HEK293 (cell line): ENCODE measurements around the gene DENND4B.

Experiments
- CTCF ChIA-PET: fragments of 350-600 bp; formaldehyde crosslinking; extraction: SDS; loops from one replicate; lab custom pipeline; 2021; ENCODE audit warnings: antibody characterized with exemption; lab: Yijun Ruan, JAX
- POLR2A ChIA-PET: fragments of 300-600 bp; formaldehyde crosslinking; extraction: SDS; loops from one replicate; lab custom pipeline; 2020; ENCODE audit warnings: antibody characterized with exemption, inconsistent platforms; lab: Yijun Ruan, JAX
- H3K27ac ChIP-seq: fragments of 200-500 bp; sonication (Bioruptor generic); 2 replicates; pipeline ENCODE4 v1.5.1; 2014; ENCODE audit warnings: low read depth, low read length, control low read depth, inconsistent platforms; ENCODE audit errors: extremely low read depth
- H3K36me3 ChIP-seq, 2 experiments: fragments of 200-500 bp in 1 of 2; sonication (Bioruptor generic) in 1 of 2; 1 replicate in 1 of 2; 2 replicates in 1 of 2; pipeline ENCODE4 v1.5.1; 2014 to 2017; ENCODE audit warnings: inconsistent platforms in 2 of 2, low read length in 2 of 2; ENCODE audit not compliant: control insufficient read depth in 2 of 2, insufficient read depth in 1 of 2
- H3K4me1 ChIP-seq: fragments of 200-500 bp; sonication (Bioruptor generic); 2 replicates; pipeline ENCODE4 v1.5.1; 2014; ENCODE audit warnings: mild to moderate bottlenecking, low read length, inconsistent platforms; ENCODE audit not compliant: control insufficient read depth, insufficient read depth
- H3K4me3 ChIP-seq: 2 replicates; pipeline ENCODE4 v1.5.1; 2011; ENCODE audit warnings: low read depth, mild to moderate bottlenecking, control low read depth, low read length, moderate library complexity
- H3K9me3 ChIP-seq: fragments of 200-500 bp; sonication (Bioruptor generic); 2 replicates; pipeline ENCODE4 v1.5.1; 2014; ENCODE audit warnings: low read depth, low read length, inconsistent platforms; ENCODE audit not compliant: control insufficient read depth, insufficient read depth
- BCL11A ChIP-seq: fragments of 450-650 bp; formaldehyde crosslinking; IDR thresholded peaks from 2 replicates; pipeline ENCODE4 v1.5.1; 2016; ENCODE audit warnings: low read depth, missing biosample characterization, missing genetic modification characterization
- BCL11B ChIP-seq: fragments of 450-650 bp; formaldehyde crosslinking; IDR thresholded peaks from 2 replicates; pipeline ENCODE4 v1.5.1; 2016; ENCODE audit warnings: low read depth, missing biosample characterization, missing genetic modification characterization
- SALL2 ChIP-seq: fragments of 450-650 bp; formaldehyde crosslinking; IDR thresholded peaks from 2 replicates; pipeline ENCODE4 v1.5.0; 2017; ENCODE audit warnings: missing biosample characterization, mild to moderate bottlenecking, missing genetic modification characterization, borderline replicate concordance
- ZBTB1 ChIP-seq: fragments of 450-650 bp; formaldehyde crosslinking; IDR thresholded peaks from 2 replicates; pipeline ENCODE4 v1.5.1; 2016; ENCODE audit warnings: missing biosample characterization, missing genetic modification characterization
- ZBTB7A ChIP-seq: fragments of 450-650 bp; formaldehyde crosslinking; IDR thresholded peaks from 2 replicates; pipeline ENCODE4 v1.5.1; 2016; ENCODE audit warnings: low read depth, missing biosample characterization, missing genetic modification characterization
- ZBTB8A ChIP-seq: fragments of 450-650 bp; formaldehyde crosslinking; IDR thresholded peaks from 2 replicates; pipeline ENCODE4 v1.5.1; 2016; ENCODE audit warnings: missing biosample characterization, missing genetic modification characterization
- ZNF140 ChIP-seq: fragments of 450-650 bp; formaldehyde crosslinking; IDR thresholded peaks from 2 replicates; pipeline ENCODE4 v1.5.1; 2016; ENCODE audit warnings: missing biosample characterization, missing genetic modification characterization
- ZNF184 ChIP-seq: fragments of 450-650 bp; IDR thresholded peaks from 2 replicates; pipeline ENCODE4 v1.5.1; 2018; ENCODE audit warnings: missing biosample characterization, mild to moderate bottlenecking, missing genetic modification characterization
- ZNF202 ChIP-seq: fragments of 450-650 bp; formaldehyde crosslinking; IDR thresholded peaks from 2 replicates; pipeline ENCODE4 v1.5.1; 2016; ENCODE audit warnings: missing biosample characterization, missing genetic modification characterization, borderline replicate concordance
- ZNF223 ChIP-seq: fragments of 450-650 bp; formaldehyde crosslinking; IDR thresholded peaks from 2 replicates; pipeline ENCODE4 v1.5.1; 2016; ENCODE audit warnings: missing biosample characterization, missing genetic modification characterization
- ZNF341 ChIP-seq: fragments of 450-650 bp; formaldehyde crosslinking; IDR thresholded peaks from 2 replicates; pipeline ENCODE4; 2016; ENCODE audit warnings: low read depth, missing biosample characterization, missing genetic modification characterization
- ZNF37A ChIP-seq: fragments of 450-650 bp; IDR thresholded peaks from 2 replicates; pipeline ENCODE4 v1.5.1; 2018; ENCODE audit warnings: missing biosample characterization, missing genetic modification characterization
- ZNF510 ChIP-seq: fragments of 450-650 bp; formaldehyde crosslinking; IDR thresholded peaks from 2 replicates; pipeline ENCODE4 v1.5.1; 2018; ENCODE audit warnings: mild to moderate bottlenecking, missing genetic modification characterization, missing biosample characterization; ENCODE audit not compliant: insufficient replicate concordance
- ZNF621 ChIP-seq: fragments of 450-650 bp; formaldehyde crosslinking; IDR thresholded peaks from 2 replicates; pipeline ENCODE4 v1.5.1; 2017; ENCODE audit warnings: missing biosample characterization, missing genetic modification characterization
- ZNF76 ChIP-seq: fragments of 450-650 bp; formaldehyde crosslinking; IDR thresholded peaks from 2 replicates; pipeline ENCODE4; 2016; ENCODE audit warnings: low read depth, missing biosample characterization, missing genetic modification characterization, borderline replicate concordance
- ZNF768 ChIP-seq: fragments of 450-650 bp; formaldehyde crosslinking; IDR thresholded peaks from 2 replicates; pipeline ENCODE4 v1.5.1; 2018; ENCODE audit warnings: missing biosample characterization, mild to moderate bottlenecking, missing genetic modification characterization
- ZSCAN30 ChIP-seq: fragments of 450-650 bp; IDR thresholded peaks from 2 replicates; pipeline ENCODE4 v1.5.1; 2018; ENCODE audit warnings: missing biosample characterization, mild to moderate bottlenecking, missing genetic modification characterization, moderate library complexity
- TF ChIP-seq, protein P1 (sequence below): fragments of 450-650 bp; formaldehyde crosslinking; IDR thresholded peaks from 2 replicates; pipeline ENCODE4 v1.5.1; 2017; ENCODE audit warnings: missing biosample characterization, missing genetic modification characterization
- TF ChIP-seq, protein P2 (sequence below): fragments of 450-650 bp; formaldehyde crosslinking; IDR thresholded peaks from 2 replicates; pipeline ENCODE4 v1.5.1; 2016; ENCODE audit warnings: missing biosample characterization, missing genetic modification characterization, borderline replicate concordance
- TF ChIP-seq, protein P3 (sequence below): fragments of 450-650 bp; formaldehyde crosslinking; IDR thresholded peaks from 2 replicates; pipeline ENCODE4 v1.5.1; 2017; ENCODE audit warnings: missing biosample characterization, mild to moderate bottlenecking, missing genetic modification characterization, moderate library complexity
- TF ChIP-seq, protein P4 (sequence below): fragments of 450-650 bp; formaldehyde crosslinking; IDR thresholded peaks from 2 replicates; pipeline ENCODE4 v1.5.1; 2016; ENCODE audit warnings: missing biosample characterization, missing genetic modification characterization
- TF ChIP-seq, protein P5 (sequence below): fragments of 450-650 bp; formaldehyde crosslinking; IDR thresholded peaks from 2 replicates; pipeline ENCODE4 v1.5.1; 2016; ENCODE audit warnings: missing biosample characterization, missing genetic modification characterization
- TF ChIP-seq, protein P6 (sequence below): fragments of 450-650 bp; formaldehyde crosslinking; IDR thresholded peaks from 2 replicates; pipeline ENCODE4 v1.5.1; 2016; ENCODE audit warnings: missing biosample characterization, missing genetic modification characterization
- TF ChIP-seq, protein P7 (sequence below): fragments of 450-650 bp; formaldehyde crosslinking; IDR thresholded peaks from 2 replicates; pipeline ENCODE4 v1.5.1; 2017; ENCODE audit warnings: missing biosample characterization, missing genetic modification characterization

DENND4B gene

DNA sequence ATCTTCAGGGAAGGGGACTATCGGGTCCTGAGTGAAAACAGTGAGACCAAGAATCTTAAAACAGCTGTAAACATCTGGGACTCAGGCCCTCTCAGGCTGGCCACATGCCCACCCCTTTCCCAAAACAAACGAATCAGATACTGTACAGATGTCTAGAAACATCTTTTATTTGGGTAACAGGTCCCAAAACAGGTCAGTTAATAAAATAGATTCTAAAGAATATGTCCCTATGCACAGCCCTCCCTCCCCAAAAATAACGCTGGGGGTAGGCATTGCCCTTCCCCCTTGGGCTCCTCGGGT, 12.4 kb upstream of the DENND4B start (continued):
- TF ChIP-seq, protein P1, sequence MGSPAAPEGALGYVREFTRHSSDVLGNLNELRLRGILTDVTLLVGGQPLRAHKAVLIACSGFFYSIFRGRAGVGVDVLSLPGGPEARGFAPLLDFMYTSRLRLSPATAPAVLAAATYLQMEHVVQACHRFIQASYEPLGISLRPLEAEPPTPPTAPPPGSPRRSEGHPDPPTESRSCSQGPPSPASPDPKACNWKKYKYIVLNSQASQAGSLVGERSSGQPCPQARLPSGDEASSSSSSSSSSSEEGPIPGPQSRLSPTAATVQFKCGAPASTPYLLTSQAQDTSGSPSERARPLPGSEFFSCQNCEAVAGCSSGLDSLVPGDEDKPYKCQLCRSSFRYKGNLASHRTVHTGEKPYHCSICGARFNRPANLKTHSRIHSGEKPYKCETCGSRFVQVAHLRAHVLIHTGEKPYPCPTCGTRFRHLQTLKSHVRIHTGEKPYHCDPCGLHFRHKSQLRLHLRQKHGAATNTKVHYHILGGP (tag by site-specific recombination), result no peak
- TF ChIP-seq, protein P2, sequence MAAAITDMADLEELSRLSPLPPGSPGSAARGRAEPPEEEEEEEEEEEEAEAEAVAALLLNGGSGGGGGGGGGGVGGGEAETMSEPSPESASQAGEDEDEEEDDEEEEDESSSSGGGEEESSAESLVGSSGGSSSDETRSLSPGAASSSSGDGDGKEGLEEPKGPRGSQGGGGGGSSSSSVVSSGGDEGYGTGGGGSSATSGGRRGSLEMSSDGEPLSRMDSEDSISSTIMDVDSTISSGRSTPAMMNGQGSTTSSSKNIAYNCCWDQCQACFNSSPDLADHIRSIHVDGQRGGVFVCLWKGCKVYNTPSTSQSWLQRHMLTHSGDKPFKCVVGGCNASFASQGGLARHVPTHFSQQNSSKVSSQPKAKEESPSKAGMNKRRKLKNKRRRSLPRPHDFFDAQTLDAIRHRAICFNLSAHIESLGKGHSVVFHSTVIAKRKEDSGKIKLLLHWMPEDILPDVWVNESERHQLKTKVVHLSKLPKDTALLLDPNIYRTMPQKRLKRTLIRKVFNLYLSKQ (tag by site-specific recombination), result no peak
- TF ChIP-seq, protein P3, sequence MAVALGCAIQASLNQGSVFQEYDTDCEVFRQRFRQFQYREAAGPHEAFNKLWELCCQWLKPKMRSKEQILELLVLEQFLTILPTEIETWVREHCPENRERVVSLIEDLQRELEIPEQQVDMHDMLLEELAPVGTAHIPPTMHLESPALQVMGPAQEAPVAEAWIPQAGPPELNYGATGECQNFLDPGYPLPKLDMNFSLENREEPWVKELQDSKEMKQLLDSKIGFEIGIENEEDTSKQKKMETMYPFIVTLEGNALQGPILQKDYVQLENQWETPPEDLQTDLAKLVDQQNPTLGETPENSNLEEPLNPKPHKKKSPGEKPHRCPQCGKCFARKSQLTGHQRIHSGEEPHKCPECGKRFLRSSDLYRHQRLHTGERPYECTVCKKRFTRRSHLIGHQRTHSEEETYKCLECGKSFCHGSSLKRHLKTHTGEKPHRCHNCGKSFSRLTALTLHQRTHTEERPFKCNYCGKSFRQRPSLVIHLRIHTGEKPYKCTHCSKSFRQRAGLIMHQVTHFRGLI (tag by site-specific recombination), result no peak
- TF ChIP-seq ZNF510 (no peak), ZBTB1 (tag by site-specific recombination) (no peak), SALL2 (tag by site-specific recombination) (no peak), ZNF621 (no peak), ZNF341 (tag by site-specific recombination) (no peak)
- TF ChIP-seq, all 188 proteins: peak for 0

DNA sequence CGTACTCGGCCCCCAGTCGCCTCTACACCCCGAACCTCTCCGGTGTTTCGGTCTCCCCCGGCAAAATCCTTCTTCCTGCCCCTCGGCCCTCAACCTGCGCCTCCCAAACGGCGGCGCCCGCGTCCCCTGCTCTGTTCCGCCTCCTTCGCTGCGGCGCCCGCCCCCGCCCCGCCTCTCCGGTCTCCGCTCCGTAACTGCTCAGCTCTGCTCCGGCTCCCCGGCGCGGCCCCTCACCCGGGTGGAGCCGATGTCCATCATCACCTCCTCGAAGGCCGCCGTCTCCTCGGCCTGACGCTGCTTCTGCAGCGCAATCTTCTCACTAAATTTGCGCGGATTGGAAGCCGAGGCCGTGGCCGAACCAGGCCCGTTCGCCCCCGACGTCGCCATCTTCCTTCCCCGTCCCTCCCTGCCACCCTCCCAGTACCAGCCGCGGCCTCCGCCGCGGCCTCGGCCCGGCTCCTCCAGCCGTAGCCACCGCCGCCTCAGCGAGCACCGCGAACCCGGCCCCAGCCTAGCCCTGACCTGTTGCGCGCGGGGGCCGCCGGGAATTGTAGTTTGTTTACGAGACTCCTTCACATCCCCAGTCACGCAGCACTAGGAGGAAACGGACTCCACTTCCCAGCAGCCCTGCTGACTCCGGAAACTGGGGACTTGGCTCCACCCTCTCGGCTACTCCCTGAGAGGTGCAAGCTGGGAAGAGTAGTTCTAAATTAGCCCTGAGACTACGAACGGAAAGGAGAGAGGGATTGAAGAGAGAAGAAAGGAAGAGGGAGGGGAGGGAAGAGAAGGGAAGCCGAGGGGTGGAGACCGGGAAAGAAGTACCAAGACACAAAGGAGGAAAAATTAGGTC, 11.8 kb upstream of the DENND4B start, which contains the start of gene CRTC2:
Gene CRTC2 (minus strand): TSS at position 502 of the 850 bp plus-strand sequence. CDS start 115 bp downstream, at position 387.
- peaks cover 13% of the 10 kb centered on the region; the same call in 1 of the 2 replicates for H3K4me1 ChIP-seq
- peak within 1 kb of the TSS; percentile 89 for H3K4me3 ChIP-seq
- H3K36me3 ChIP-seq, result peaks cover 0 to 54% of the 10 kb centered on the region in 2 experiments; a peak in 2 of 3 replicates
- CTCF ChIA-PET, result interaction anchor here (0.6 to 1.3 kb wide), 5 partner anchors 11 to 1938 kb away, joined by 3 to 4 read pairs (median 3); partner anchors contain the start of genes DENND4B and RAB13
- no peaks in the 10 kb centered on the region for H3K9me3 ChIP-seq
- H3K27ac ChIP-seq, result peak within 1 kb of the TSS; percentile 90
- POLR2A ChIA-PET, result interaction anchor here (0.6 to 2.0 kb wide), 13 partner anchors 9 to 367 kb away, joined by 3 to 32 read pairs (median 5); partner anchors contain the start of genes ATP8B2, CREB3L4, DENND4B and JTB
- TF ChIP-seq, protein P4, sequence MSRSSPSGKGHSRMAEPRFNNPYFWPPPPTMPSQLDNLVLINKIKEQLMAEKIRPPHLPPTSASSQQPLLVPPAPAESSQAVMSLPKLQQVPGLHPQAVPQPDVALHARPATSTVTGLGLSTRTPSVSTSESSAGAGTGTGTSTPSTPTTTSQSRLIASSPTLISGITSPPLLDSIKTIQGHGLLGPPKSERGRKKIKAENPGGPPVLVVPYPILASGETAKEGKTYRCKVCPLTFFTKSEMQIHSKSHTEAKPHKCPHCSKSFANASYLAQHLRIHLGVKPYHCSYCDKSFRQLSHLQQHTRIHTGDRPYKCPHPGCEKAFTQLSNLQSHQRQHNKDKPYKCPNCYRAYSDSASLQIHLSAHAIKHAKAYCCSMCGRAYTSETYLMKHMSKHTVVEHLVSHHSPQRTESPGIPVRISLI, result no peak
- TF ChIP-seq ZSCAN30, result peak; percentile 90
- no peak for TF ChIP-seq ZNF140
- TF ChIP-seq ZNF76 (tag by site-specific recombination), result peak; percentile 100
- no peak for TF ChIP-seq ZNF768 (tag by site-specific recombination)
- TF ChIP-seq BCL11B (tag by site-specific recombination), result no peak
- peak; percentile 36; the same call in 1 of the 2 replicates for TF ChIP-seq ZBTB8A (tag by site-specific recombination)
- 0 out of 2 replicates have a peak, but pooled peaks have one; percentile 11 for TF ChIP-seq ZNF223 (tag by site-specific recombination)
- TF ChIP-seq BCL11A, result no peak
- TF ChIP-seq, protein P5, sequence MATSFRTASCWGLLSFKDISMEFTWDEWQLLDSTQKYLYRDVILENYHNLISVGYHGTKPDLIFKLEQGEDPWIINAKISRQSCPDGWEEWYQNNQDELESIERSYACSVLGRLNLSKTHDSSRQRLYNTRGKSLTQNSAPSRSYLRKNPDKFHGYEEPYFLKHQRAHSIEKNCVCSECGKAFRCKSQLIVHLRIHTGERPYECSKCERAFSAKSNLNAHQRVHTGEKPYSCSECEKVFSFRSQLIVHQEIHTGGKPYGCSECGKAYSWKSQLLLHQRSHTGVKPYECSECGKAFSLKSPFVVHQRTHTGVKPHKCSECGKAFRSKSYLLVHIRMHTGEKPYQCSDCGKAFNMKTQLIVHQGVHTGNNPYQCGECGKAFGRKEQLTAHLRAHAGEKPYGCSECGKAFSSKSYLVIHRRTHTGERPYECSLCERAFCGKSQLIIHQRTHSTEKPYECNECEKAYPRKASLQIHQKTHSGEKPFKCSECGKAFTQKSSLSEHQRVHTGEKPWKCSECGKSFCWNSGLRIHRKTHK (tag by site-specific recombination), result no peak
- TF ChIP-seq ZNF37A (tag by site-specific recombination), result no peak
- TF ChIP-seq, protein P6, sequence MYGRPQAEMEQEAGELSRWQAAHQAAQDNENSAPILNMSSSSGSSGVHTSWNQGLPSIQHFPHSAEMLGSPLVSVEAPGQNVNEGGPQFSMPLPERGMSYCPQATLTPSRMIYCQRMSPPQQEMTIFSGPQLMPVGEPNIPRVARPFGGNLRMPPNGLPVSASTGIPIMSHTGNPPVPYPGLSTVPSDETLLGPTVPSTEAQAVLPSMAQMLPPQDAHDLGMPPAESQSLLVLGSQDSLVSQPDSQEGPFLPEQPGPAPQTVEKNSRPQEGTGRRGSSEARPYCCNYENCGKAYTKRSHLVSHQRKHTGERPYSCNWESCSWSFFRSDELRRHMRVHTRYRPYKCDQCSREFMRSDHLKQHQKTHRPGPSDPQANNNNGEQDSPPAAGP, result peak; percentile 81
- TF ChIP-seq, protein P7, sequence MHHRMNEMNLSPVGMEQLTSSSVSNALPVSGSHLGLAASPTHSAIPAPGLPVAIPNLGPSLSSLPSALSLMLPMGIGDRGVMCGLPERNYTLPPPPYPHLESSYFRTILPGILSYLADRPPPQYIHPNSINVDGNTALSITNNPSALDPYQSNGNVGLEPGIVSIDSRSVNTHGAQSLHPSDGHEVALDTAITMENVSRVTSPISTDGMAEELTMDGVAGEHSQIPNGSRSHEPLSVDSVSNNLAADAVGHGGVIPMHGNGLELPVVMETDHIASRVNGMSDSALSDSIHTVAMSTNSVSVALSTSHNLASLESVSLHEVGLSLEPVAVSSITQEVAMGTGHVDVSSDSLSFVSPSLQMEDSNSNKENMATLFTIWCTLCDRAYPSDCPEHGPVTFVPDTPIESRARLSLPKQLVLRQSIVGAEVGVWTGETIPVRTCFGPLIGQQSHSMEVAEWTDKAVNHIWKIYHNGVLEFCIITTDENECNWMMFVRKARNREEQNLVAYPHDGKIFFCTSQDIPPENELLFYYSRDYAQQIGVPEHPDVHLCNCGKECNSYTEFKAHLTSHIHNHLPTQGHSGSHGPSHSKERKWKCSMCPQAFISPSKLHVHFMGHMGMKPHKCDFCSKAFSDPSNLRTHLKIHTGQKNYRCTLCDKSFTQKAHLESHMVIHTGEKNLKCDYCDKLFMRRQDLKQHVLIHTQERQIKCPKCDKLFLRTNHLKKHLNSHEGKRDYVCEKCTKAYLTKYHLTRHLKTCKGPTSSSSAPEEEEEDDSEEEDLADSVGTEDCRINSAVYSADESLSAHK, result peak; percentile 27; the same call in 1 of the 2 replicates
- TF ChIP-seq ZBTB7A (tag by site-specific recombination), result 0 out of 2 replicates have a peak, but pooled peaks have one; percentile 41
- TF ChIP-seq ZNF184 (tag by site-specific recombination), result no peak
- no peak for TF ChIP-seq ZNF202
